OCI-LY1 (cell line): ENCODE results near the gene SMYD1.

Source experiments
- H2AFZ ChIP-seq: fragments of 200-600 bp; sonication (generic), shearing (Covaris generic); 2 replicates; pipeline ENCODE4 v1.6.0; 2014; ENCODE audit warnings: antibody characterized with exemption, mild to moderate bottlenecking, low read length
- H3F3A ChIP-seq: fragments of 200-600 bp; sonication (generic), shearing (Covaris generic); 2 replicates; pipeline ENCODE4 v1.6.0; 2014; ENCODE audit warnings: mild to moderate bottlenecking, antibody characterized with exemption, low read length, moderate library complexity; ENCODE audit not compliant: insufficient read depth
- H3K27ac ChIP-seq: fragments of 200-600 bp; sonication (generic); 2 replicates; pipeline ENCODE4 v1.5.1; 2014; ENCODE audit warnings: low read length, mixed run types, mild to moderate bottlenecking, low read depth; ENCODE audit not compliant: poor library complexity, severe bottlenecking
- H3K27me3 ChIP-seq: fragments of 200-600 bp; sonication (generic); 2 replicates; pipeline ENCODE4 v1.6.0; 2014; ENCODE audit warnings: antibody characterized with exemption, mild to moderate bottlenecking, low read length, moderate library complexity; ENCODE audit not compliant: insufficient read depth
- H3K36me3 ChIP-seq: fragments of 200-600 bp; sonication (generic); 2 replicates; pipeline ENCODE4 v1.6.1; 2014; ENCODE audit warnings: mild to moderate bottlenecking, antibody characterized with exemption, low read length, moderate library complexity, mixed read lengths; ENCODE audit not compliant: insufficient read depth
- H3K4me1 ChIP-seq: fragments of 200-600 bp; sonication (generic); 2 replicates; pipeline ENCODE4 v1.5.1; 2014; ENCODE audit warnings: mild to moderate bottlenecking, low read length, moderate library complexity; ENCODE audit not compliant: insufficient read depth, severe bottlenecking
- H3K4me2 ChIP-seq: fragments of 200-600 bp; sonication (generic), shearing (Covaris generic); 2 replicates; pipeline ENCODE4 v1.6.1; 2014; ENCODE audit warnings: low read length
- H3K4me3 ChIP-seq: fragments of 200-600 bp; sonication (generic); 2 replicates; pipeline ENCODE4 v1.5.1; 2014; ENCODE audit warnings: low read length, low read depth, mild to moderate bottlenecking, mixed read lengths; ENCODE audit not compliant: poor library complexity, severe bottlenecking
- H3K79me2 ChIP-seq: fragments of 200-600 bp; shearing (Covaris generic); 2 replicates; pipeline ENCODE4 v1.6.1; 2016; ENCODE audit warnings: mixed run types, low read length, mixed read lengths; ENCODE audit not compliant: insufficient read depth
- H3K9ac ChIP-seq: fragments of 200-600 bp; sonication (generic), shearing (Covaris generic); 2 replicates; pipeline ENCODE4 v1.6.1; 2014; ENCODE audit warnings: mild to moderate bottlenecking, low read length, mixed read lengths
- H3K9me2 ChIP-seq: fragments of 200-600 bp; sonication (generic), shearing (Covaris generic); 2 replicates; pipeline ENCODE4 v1.6.1; 2014; ENCODE audit warnings: low read depth, mild to moderate bottlenecking, low read length, mixed read lengths
- H3K9me3 ChIP-seq: fragments of 200-600 bp; shearing (Covaris generic); 2 replicates; pipeline ENCODE4 v1.6.1; 2014; ENCODE audit warnings: low read length, mixed read lengths
- H4K20me1 ChIP-seq: fragments of 200-600 bp; sonication (generic), shearing (Covaris generic); 2 replicates; pipeline ENCODE4 v1.6.0; 2016; ENCODE audit warnings: mild to moderate bottlenecking, low read length; ENCODE audit not compliant: insufficient read depth
- CTCF ChIP-seq: fragments of 200-600 bp; sonication (generic), shearing (Covaris generic); IDR thresholded peaks from 2 replicates; pipeline ENCODE4 v1.5.1; 2017; ENCODE audit warnings: mild to moderate bottlenecking, antibody characterized with exemption, low read length, moderate library complexity, mixed read lengths
- EZH2 ChIP-seq: fragments of 200-600 bp; sonication (generic), shearing (Covaris generic); IDR thresholded peaks from 2 replicates; pipeline ENCODE4 v1.8.0; 2017; ENCODE audit warnings: borderline replicate concordance, mixed run types, mild to moderate bottlenecking, antibody characterized with exemption, low read length, moderate library complexity, mixed read lengths

Gene SMYD1

GRCh38 chr2:88139804-88140203 lies 72.2 kb downstream of the SMYD1 start:
- H3K27ac ChIP-seq = no peak overlapping the region
- H3K9me3 ChIP-seq = no peaks in the 10 kb centered on the region
- no peak overlapping the region for H3K4me3 ChIP-seq
- no peak for TF ChIP-seq EZH2
- no peak for TF ChIP-seq CTCF
- H3K79me2 ChIP-seq = no peaks in the 10 kb centered on the region
- no peak overlapping the region for H3K9ac ChIP-seq
- no peaks in the 10 kb centered on the region for H3K9me2 ChIP-seq
- H3K4me2 ChIP-seq = no peak overlapping the region
- no peaks in the 10 kb centered on the region for H3K4me1 ChIP-seq
- no peak overlapping the region for H2AFZ ChIP-seq
- H4K20me1 ChIP-seq = no peaks in the 10 kb centered on the region
- no peaks in the 10 kb centered on the region for H3F3A ChIP-seq
- H3K27me3 ChIP-seq = no peaks in the 10 kb centered on the region
- H3K36me3 ChIP-seq = no peaks in the 10 kb centered on the region

GRCh38 chr2:88141952-88142351 lies 74.3 kb downstream of the SMYD1 start:
- Histone ChIP-seq H3K4me1 (no peaks in the 10 kb centered on the region), H3K9me3 (no peaks in the 10 kb centered on the region), H3F3A (no peaks in the 10 kb centered on the region), H3K9ac (no peak overlapping the region), H3K27ac (no peak overlapping the region), H3K27me3 (no peaks in the 10 kb centered on the region), H3K79me2 (no peaks in the 10 kb centered on the region), H3K36me3 (no peaks in the 10 kb centered on the region), H3K9me2 (no peaks in the 10 kb centered on the region), H4K20me1 (no peaks in the 10 kb centered on the region), H3K4me3 (no peak overlapping the region), H3K4me2 (no peak overlapping the region), H2AFZ (no peak overlapping the region)
- TF ChIP-seq CTCF = no peak

DNA sequence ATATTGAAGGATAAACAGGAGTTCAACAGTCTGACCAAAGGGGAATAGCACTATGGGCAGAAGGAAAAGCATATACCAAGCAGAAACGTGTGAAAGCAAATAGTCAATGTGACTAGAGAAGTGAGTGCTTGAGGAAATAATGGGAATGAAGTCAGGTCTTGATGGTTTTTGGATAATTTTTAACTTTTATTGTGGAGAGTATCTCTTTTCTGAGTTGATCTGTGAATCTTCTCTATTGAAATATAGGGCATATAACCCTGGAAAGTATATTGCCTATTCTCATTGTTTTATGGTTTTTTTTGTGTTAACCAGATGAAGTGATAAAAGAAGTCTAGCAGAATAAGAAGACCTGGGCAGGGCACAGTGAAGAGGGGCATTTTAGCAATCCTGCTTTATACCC lies 76.6 kb downstream of the SMYD1 start:
- Histone ChIP-seq H3K36me3 (no peaks in the 10 kb centered on the region), H3K9ac (no peak overlapping the region), H3K4me2 (no peak overlapping the region), H3K79me2 (no peaks in the 10 kb centered on the region), H3K27me3 (no peaks in the 10 kb centered on the region), H2AFZ (no peak overlapping the region), H3K27ac (no peak overlapping the region), H3F3A (no peaks in the 10 kb centered on the region), H3K4me1 (no peaks in the 10 kb centered on the region), H3K9me2 (no peaks in the 10 kb centered on the region), H3K9me3 (peaks cover 5% of the 10 kb centered on the region; the same call in 1 of the 2 replicates), H3K4me3 (no peak overlapping the region), H4K20me1 (no peaks in the 10 kb centered on the region)
- TF ChIP-seq EZH2 (no peak), CTCF (no peak)
